Large intestine (tissue), 12 donors: ENCODE measurements around the gene PRDX6. TPM values are rescaled to one million over a fixed set of nuclear protein-coding genes. Genes with fewer than 3 reads are reported as not detected.

ENCODE experiments used
- DNase-seq, 2 donors: peaks; one replicate each; pipeline versions ENCODE4 v3.0.0 to v3.0.0-alpha.2; 2013
- H3K27ac ChIP-seq: one replicate; pipeline ENCODE4 v1.5.1; 2013; ENCODE audit warnings: low read length
- H3K27me3 ChIP-seq: 2 replicates; pipeline ENCODE4 v1.6.1; 2013; ENCODE audit warnings: low read length; ENCODE audit not compliant: control insufficient read depth, insufficient read depth
- H3K36me3 ChIP-seq: 2 replicates; pipeline ENCODE4 v1.6.1; 2013; ENCODE audit warnings: low read length; ENCODE audit not compliant: control insufficient read depth, insufficient read depth
- H3K4me1 ChIP-seq: one replicate; pipeline ENCODE4 v1.6.1; 2013; ENCODE audit warnings: low read length; ENCODE audit not compliant: control insufficient read depth, insufficient read depth
- H3K4me3 ChIP-seq: one replicate; pipeline ENCODE4 v1.5.1; 2013; ENCODE audit warnings: low read length
- H3K9me3 ChIP-seq: one replicate; pipeline ENCODE4 v1.6.1; 2013; ENCODE audit warnings: mild to moderate bottlenecking, low read depth, low read length, moderate library complexity; ENCODE audit not compliant: control insufficient read depth
- WGBS: methylation state at CpG from one replicate; pipeline ENCODE4 v1.1.5; 2013; ENCODE audit warnings: low lambda C conversion rate; ENCODE audit not compliant: insufficient coverage; 5-methylcytosine and 5-hydroxymethylcytosine counted together
- long read RNA-seq, 11 donors: transcript quantifications; one replicate each; lab custom pipeline, GENCODE V29; 2026
- polyA plus RNA-seq: library from polyadenylated mRNA; unstranded; fragments of 120-200 nt; gene quantifications from one replicate; pipeline ENCODE4 v1.2.1, GENCODE V29; 2013

Gene PRDX6
- polyA plus RNA-seq: 203 TPM
- long read RNA-seq, donor 1, transcript PRDX6-201 (5 exons, 1,751 nt): major isoform, 67 of 88 reads
- long read RNA-seq, donor 1, transcript PRDX6-202 (2 exons, 809 nt): minor isoform, 5 of 88 reads
- long read RNA-seq, donor 1, partial matches to known transcripts: 13 of 88 reads
- long read RNA-seq, donor 1, other reads (novel, unspliced or antisense): 0 of 88 reads
- long read RNA-seq, donor 2, transcript PRDX6-201 (5 exons, 1,751 nt): major isoform, 109 of 168 reads
- long read RNA-seq, donor 2, transcript PRDX6-203 (4 exons, 859 nt): minor isoform, 5 of 168 reads
- long read RNA-seq, donor 2, partial matches to known transcripts: 51 of 168 reads
- long read RNA-seq, donor 2, other reads (novel, unspliced or antisense): 0 of 168 reads
- long read RNA-seq, donor 3: 0 reads
- long read RNA-seq, donor 4, transcript PRDX6-201 (5 exons, 1,751 nt): major isoform, 20 of 20 reads
- long read RNA-seq, donor 4, partial matches to known transcripts: 0 of 20 reads
- long read RNA-seq, donor 4, other reads (novel, unspliced or antisense): 0 of 20 reads
- long read RNA-seq, donor 5, transcript PRDX6-201 (5 exons, 1,751 nt): major isoform, 75 of 142 reads
- long read RNA-seq, donor 5, partial matches to known transcripts: 57 of 142 reads
- long read RNA-seq, donor 5, other reads (novel, unspliced or antisense): 5 of 142 reads
- long read RNA-seq, donor 6, transcript PRDX6-201 (5 exons, 1,751 nt): major isoform, 91 of 139 reads
- long read RNA-seq, donor 6, transcript PRDX6-203 (4 exons, 859 nt): minor isoform, 6 of 139 reads
- long read RNA-seq, donor 6, partial matches to known transcripts: 40 of 139 reads
- long read RNA-seq, donor 6, other reads (novel, unspliced or antisense): 0 of 139 reads
- long read RNA-seq, donor 7, transcript PRDX6-201 (5 exons, 1,751 nt): major isoform, 76 of 104 reads
- long read RNA-seq, donor 7, partial matches to known transcripts: 27 of 104 reads
- long read RNA-seq, donor 7, other reads (novel, unspliced or antisense): 0 of 104 reads
- long read RNA-seq, donor 8, transcript PRDX6-203 (4 exons, 859 nt): minor isoform, 7 of 245 reads
- long read RNA-seq, donor 8, transcript PRDX6-201 (5 exons, 1,751 nt): major isoform, 166 of 245 reads
- long read RNA-seq, donor 8, partial matches to known transcripts: 65 of 245 reads
- long read RNA-seq, donor 8, other reads (novel, unspliced or antisense): 5 of 245 reads
- long read RNA-seq, donor 9, transcript PRDX6-203 (4 exons, 859 nt): minor isoform, 6 of 152 reads
- long read RNA-seq, donor 9, transcript PRDX6-201 (5 exons, 1,751 nt): major isoform, 97 of 152 reads
- long read RNA-seq, donor 9, transcript PRDX6-202 (2 exons, 809 nt): minor isoform, 7 of 152 reads
- long read RNA-seq, donor 9, partial matches to known transcripts: 37 of 152 reads
- long read RNA-seq, donor 9, other reads (novel, unspliced or antisense): 5 of 152 reads
- long read RNA-seq, donor 10, transcript PRDX6-201 (5 exons, 1,751 nt): major isoform, 95 of 148 reads
- long read RNA-seq, donor 10, partial matches to known transcripts: 37 of 148 reads
- long read RNA-seq, donor 10, other reads (novel, unspliced or antisense): 8 of 148 reads
- long read RNA-seq, donor 11, transcript PRDX6-203 (4 exons, 859 nt): minor isoform, 9 of 124 reads
- long read RNA-seq, donor 11, transcript PRDX6-201 (5 exons, 1,751 nt): major isoform, 76 of 124 reads
- long read RNA-seq, donor 11, partial matches to known transcripts: 30 of 124 reads
- long read RNA-seq, donor 11, other reads (novel, unspliced or antisense): 7 of 124 reads

GRCh38 chr1:173477286-173478093 is at the start of gene PRDX6:
Gene PRDX6 (plus strand): TSS chr1:173477335. CDS start chr1:173477398, 63 bp downstream.
- no peaks in the 10 kb centered on the region for H3K27me3 ChIP-seq
- H3K4me1 ChIP-seq: peaks cover 35% of the 10 kb centered on the region
- no CpG with 5 or more reads among the region's 69 CpGs for WGBS
- peaks cover 14% of the 10 kb centered on the region for H3K36me3 ChIP-seq
- H3K4me3 ChIP-seq: peak within 1 kb of the TSS; percentile 83
- H3K27ac ChIP-seq: peak within 1 kb of the TSS; percentile 94
- DNase-seq: peak; percentile 75 to 85
- no peaks in the 10 kb centered on the region for H3K9me3 ChIP-seq

DNA sequence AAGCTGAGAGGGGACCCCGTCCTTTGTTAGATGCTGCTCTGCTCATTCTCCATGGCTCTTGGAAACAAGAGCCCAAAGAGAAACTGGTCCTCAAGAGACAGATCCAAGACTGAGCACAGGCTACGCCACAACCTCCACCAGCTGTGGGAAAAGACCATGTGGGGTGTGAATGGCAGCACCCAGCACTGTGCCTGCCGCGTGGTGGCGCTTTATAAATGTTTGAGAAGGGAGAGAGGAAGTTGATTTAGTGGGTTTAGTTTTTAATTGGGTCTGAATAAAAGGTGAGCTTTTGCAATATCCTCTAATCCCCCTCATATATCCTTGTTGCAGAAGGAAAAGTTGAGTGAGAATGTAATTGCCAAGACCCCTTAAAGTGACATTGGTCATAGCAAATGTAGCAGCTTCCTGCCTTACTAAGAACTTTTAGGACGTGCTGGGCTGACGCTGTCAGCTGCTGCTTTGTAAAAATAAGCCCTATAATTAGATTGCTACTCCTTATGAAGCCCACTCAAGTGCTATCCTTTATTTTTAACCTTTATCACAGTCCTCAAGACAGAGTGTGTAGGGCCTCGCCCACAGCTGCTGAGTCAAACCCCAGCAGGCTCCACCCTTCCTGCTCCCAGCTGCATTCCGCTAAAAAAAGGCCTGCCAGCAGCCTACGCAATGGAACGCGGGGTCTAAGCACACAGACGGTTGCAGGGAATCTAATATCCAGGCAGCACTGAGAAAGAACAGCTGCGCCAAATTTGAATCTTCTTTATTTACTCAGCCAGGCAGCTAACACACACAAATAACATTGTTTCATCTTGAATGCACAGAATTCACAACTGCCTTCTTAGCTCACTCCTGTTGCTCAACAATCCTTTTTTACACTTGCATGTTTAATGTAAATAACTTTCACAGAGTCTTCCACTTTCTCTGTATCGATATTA is 47.4 kb upstream of the PRDX6 start:
- peaks cover 9% of the 10 kb centered on the region for H3K4me1 ChIP-seq
- H3K4me3 ChIP-seq: no peak overlapping the region

GRCh38 chr1:173430677-173431303 is 46.3 kb upstream of the PRDX6 start:
- Histone ChIP-seq H3K27ac (no peak overlapping the region), H3K9me3 (no peaks in the 10 kb centered on the region), H3K4me1 (peaks cover 9% of the 10 kb centered on the region), H3K27me3 (no peaks in the 10 kb centered on the region), H3K4me3 (no peak overlapping the region), H3K36me3 (no peaks in the 10 kb centered on the region)
- 0% methylated on average over 1 of the region's 2 CpGs for WGBS
- no peak for DNase-seq

More for the DNA sequence above, 47.4 kb upstream of the PRDX6 start:
- H3K36me3 ChIP-seq: no peaks in the 10 kb centered on the region
- peak; percentile 67 to 79 for DNase-seq
- 0% methylated on average over 2 of the region's 15 CpGs for WGBS
- no peaks in the 10 kb centered on the region for H3K27me3 ChIP-seq
- H3K27ac ChIP-seq: peak overlapping the region; percentile 67
- H3K9me3 ChIP-seq: no peaks in the 10 kb centered on the region

DNA sequence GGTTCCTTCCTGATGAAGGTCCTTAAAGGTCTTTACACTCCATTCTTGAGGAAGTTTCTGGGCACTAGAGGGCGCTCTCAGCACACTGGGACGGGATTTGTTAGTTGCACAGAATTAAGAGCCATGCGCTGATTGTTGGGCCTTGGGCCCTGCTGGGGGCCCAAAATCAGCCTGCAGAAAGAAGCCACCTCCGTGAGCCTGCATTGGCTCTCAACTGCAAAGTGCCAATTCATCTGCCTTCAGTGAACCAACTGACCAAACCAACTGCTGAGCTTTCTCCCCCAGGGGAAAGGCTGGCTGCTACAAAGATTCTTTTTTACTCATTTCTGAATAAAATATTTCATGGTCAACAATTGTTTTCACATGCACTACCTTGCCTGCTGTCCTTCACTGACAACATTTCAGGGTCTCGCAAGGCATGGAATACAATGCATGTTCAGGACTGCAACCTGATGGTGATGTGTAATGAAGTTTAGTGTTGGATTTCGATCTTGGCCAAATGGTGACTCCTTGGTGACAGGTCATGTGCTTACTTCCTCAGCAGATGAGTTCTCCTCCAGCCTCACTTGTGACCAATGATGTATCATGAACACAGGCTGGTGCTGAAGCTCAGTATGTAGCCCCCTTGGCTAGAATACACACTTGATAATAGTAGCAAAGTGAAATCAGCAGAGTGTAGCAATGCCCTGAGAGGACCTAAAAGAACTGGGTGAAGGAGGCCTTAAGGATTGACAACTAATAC is 45.7 kb upstream of the PRDX6 start:
- peak; percentile 72 to 73 for DNase-seq
- no peaks in the 10 kb centered on the region for H3K27me3 ChIP-seq
- no peak overlapping the region for H3K27ac ChIP-seq
- peaks cover 9% of the 10 kb centered on the region for H3K4me1 ChIP-seq
- no peak overlapping the region for H3K4me3 ChIP-seq
- H3K36me3 ChIP-seq: no peaks in the 10 kb centered on the region
- H3K9me3 ChIP-seq: no peaks in the 10 kb centered on the region
- WGBS: 0% methylated on average over 1 of the region's 6 CpGs

DNA sequence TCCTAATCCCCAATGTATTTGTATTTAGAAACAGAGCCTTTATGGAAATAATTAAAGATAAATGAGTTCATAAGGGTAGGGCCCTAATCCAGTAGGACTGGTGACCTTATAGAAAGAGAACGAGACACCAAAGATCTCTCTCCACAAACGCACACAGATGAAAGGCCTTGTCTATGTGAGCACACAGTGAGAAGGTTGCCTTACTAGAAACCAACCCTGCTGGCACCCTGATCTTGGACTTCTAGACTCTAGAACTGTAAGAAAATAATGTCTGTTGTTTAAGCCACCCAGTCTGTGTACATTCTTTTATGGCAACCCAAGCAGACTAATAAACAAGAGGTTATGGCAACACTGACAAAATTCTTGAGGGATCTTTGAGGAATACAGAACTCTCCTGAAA is 44.8 kb upstream of the PRDX6 start:
- Histone ChIP-seq H3K4me1 (peaks cover 9% of the 10 kb centered on the region), H3K27ac (no peak overlapping the region), H3K4me3 (no peak overlapping the region), H3K27me3 (no peaks in the 10 kb centered on the region), H3K36me3 (no peaks in the 10 kb centered on the region), H3K9me3 (no peaks in the 10 kb centered on the region)
- WGBS: no CpG with 5 or more reads among the region's 2 CpGs
- DNase-seq: no peak

GRCh38 chr1:173433751-173434326 is 43.3 kb upstream of the PRDX6 start:
- Histone ChIP-seq H3K27me3 (no peaks in the 10 kb centered on the region), H3K4me1 (peaks cover 9% of the 10 kb centered on the region), H3K4me3 (no peak overlapping the region), H3K9me3 (no peaks in the 10 kb centered on the region), H3K27ac (no peak overlapping the region), H3K36me3 (no peaks in the 10 kb centered on the region)
- WGBS: 100% methylated on average over 1 of the region's 2 CpGs
- no peak for DNase-seq

DNA sequence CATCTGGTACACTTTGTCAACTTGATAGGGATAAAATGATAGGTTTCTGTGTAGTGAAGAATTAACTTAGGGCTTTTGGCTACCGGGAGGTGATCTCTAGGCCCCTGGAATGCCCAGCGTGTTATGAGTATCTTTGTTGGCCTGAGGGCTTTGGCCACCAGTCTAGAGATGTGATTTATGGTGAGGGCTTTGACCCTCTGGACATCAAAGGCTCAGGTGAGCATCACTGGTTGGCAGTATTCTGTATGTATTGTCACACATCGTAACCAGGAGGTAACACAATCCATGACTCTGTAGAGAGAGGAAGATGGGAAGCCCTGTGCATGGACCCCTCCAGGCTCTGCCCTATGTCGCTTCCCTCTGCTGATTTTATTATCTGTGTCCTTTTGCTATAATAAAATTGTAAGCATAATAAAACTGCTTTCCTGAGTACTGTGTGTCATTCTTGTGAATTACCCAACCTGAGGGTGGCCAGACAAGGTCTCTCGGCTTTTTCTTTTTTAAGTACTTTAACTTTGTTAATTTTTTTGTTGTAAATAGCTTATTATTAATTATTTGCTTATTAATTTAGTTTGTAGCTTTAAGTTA is 40.2 kb upstream of the PRDX6 start:
- Histone ChIP-seq H3K36me3 (no peaks in the 10 kb centered on the region), H3K27me3 (no peaks in the 10 kb centered on the region), H3K27ac (no peak overlapping the region), H3K4me3 (no peak overlapping the region), H3K4me1 (no peaks in the 10 kb centered on the region), H3K9me3 (no peaks in the 10 kb centered on the region)
- no peak for DNase-seq
- WGBS: 91% methylated on average over 1 of the region's 5 CpGs
